Measurements from ENCODE around the gene NUP85.

DNA sequence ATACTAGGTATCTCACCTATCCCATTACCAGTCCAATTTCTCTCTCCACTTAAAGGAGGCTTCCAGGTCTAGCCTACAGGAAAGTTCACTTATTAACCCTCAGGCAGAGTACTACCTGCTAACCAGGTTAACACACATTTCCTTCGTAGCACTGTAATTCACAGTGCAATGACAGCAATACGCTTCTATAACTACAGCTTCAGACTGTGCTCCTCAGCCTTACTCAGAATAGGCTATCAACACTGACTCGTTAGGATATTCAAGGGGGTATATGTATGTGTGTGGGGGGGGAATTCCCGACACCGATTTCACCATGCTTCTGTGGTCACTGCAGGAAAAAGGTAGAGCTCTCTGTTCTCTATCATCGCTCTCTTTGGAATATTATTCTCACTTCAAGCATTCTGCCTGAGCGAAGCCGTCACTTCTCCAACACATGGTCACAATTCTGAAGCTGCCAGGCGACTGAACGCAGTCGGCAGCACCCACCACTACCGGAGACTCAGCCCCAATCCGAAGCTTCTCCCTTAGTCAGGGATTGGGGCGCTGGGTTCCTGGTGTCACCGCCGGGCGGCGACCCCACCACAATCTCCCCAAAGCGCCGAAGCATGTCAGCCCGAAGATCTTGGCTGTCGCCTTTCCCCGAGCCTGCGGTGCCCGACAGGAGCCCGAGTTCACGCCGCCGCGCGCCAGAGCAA lies 55.3 kb downstream of the NUP85 start:
- TF ChIP-seq POLR2A (IDR thresholded peaks at IDR 0.05; ENCODE audit: low read depth, low read length) (no peak), EZH2 (IDR thresholded peaks at IDR 0.05; ENCODE audit: borderline replicate concordance, low read depth, low read length, severe bottlenecking) (no peak), POLR2AphosphoS5 (IDR thresholded peaks at IDR 0.05; ENCODE audit: insufficient read depth, low read depth, low read length) (no peak), GATA2 (IDR thresholded peaks at IDR 0.05; ENCODE audit: insufficient read depth, insufficient read length, low read depth, low read length) (no peak), JUN (IDR thresholded peaks at IDR 0.05; ENCODE audit: borderline replicate concordance, insufficient read depth, insufficient read length, low read depth) (no peak), MYC (IDR thresholded peaks at IDR 0.05; ENCODE audit: low read depth, low read length) (no peak)
- TF ChIP-seq, protein P1, sequence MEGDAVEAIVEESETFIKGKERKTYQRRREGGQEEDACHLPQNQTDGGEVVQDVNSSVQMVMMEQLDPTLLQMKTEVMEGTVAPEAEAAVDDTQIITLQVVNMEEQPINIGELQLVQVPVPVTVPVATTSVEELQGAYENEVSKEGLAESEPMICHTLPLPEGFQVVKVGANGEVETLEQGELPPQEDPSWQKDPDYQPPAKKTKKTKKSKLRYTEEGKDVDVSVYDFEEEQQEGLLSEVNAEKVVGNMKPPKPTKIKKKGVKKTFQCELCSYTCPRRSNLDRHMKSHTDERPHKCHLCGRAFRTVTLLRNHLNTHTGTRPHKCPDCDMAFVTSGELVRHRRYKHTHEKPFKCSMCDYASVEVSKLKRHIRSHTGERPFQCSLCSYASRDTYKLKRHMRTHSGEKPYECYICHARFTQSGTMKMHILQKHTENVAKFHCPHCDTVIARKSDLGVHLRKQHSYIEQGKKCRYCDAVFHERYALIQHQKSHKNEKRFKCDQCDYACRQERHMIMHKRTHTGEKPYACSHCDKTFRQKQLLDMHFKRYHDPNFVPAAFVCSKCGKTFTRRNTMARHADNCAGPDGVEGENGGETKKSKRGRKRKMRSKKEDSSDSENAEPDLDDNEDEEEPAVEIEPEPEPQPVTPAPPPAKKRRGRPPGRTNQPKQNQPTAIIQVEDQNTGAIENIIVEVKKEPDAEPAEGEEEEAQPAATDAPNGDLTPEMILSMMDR (IDR thresholded peaks at IDR 0.05; ENCODE audit: extremely low read depth in 1 of 2, insufficient read depth in 1 of 2, low read depth in 1 of 2, low read length in 2 of 2): peak in 1 of 2 donors; percentile 21
- TF ChIP-seq, protein P2, sequence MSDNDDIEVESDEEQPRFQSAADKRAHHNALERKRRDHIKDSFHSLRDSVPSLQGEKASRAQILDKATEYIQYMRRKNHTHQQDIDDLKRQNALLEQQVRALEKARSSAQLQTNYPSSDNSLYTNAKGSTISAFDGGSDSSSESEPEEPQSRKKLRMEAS (IDR thresholded peaks at IDR 0.05; ENCODE audit: insufficient read depth, insufficient read length): no peak
